Effector memory CD4-positive, alpha-beta T cell (primary cell): Measurements from ENCODE around the gene TSHZ2.

Experiments
- DNase-seq, 3 donors: peaks; one replicate each; pipeline ENCODE4 v3.0.0-alpha.2; 2020
- H3K27ac ChIP-seq: 2 replicates; pipeline ENCODE4 v1.7.0; 2013; ENCODE audit warnings: mild to moderate bottlenecking, low read length, moderate library complexity; ENCODE audit not compliant: insufficient read depth, poor library complexity, severe bottlenecking
- H3K27me3 ChIP-seq: replicated peaks from 2 replicates; pipeline ENCODE4 v1.7.0; 2013; ENCODE audit warnings: mild to moderate bottlenecking, low read length; ENCODE audit not compliant: insufficient read depth, control insufficient read depth, poor library complexity, severe bottlenecking
- H3K36me3 ChIP-seq: 2 replicates; pipeline ENCODE4 v1.7.0; 2013; ENCODE audit warnings: mild to moderate bottlenecking, low read length, moderate library complexity; ENCODE audit not compliant: control insufficient read depth, insufficient read depth
- H3K4me1 ChIP-seq: 2 replicates; pipeline ENCODE4 v1.7.0; 2013; ENCODE audit warnings: low read length, mild to moderate bottlenecking; ENCODE audit not compliant: control insufficient read depth, insufficient read depth, poor library complexity, severe bottlenecking
- H3K4me3 ChIP-seq: 2 replicates; pipeline ENCODE4 v1.7.0; 2013; ENCODE audit warnings: low read length, low read depth, mild to moderate bottlenecking; ENCODE audit not compliant: insufficient read depth, poor library complexity, severe bottlenecking
- H3K9me3 ChIP-seq: 2 replicates; pipeline ENCODE4 v1.7.0; 2013; ENCODE audit warnings: mild to moderate bottlenecking, low read length, moderate library complexity; ENCODE audit not compliant: control insufficient read depth

TSHZ2 gene

DNA sequence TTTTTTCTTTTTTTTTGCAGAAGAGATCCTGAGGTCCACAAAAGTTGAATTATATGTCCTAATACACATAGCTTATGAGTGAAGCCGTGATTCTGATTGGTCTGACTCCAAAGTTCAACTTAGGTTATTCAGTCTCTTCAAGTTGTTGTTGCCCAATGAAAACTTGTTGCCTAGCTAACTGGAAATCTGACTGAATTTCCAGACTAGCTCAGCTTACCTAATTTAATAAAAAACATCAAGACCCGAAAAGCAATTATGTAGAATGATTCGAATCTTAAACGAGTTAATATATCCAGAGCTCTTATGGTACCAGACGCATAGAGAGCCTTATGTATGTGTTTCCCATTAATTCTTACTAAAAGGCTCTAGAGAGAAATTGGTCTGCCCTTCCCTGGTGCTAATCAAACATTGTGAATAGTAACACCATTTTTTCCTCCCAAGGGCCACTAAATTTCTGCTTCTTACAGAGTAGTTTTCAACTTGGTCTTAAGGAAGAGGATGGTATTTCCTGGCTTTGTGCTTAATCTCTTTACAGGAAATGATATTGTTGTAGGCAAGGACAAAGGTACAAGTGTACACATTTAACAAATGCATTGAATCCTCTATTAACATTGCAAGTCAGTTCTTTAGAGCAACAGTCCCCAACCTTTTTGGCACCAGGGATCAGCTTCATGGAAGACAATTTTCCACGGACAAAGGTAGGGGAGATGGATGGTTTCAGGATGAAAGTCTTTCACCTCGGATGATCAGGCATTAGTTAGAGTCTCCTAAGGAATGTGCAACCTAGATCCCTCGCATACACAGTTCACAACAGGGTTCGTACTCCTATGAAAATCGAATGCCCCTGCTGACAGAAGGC, 107.9 kb downstream of the TSHZ2 start:
- H3K27ac ChIP-seq = no peak overlapping the region
- no peak for DNase-seq
- H3K9me3 ChIP-seq = no peaks in the 10 kb centered on the region

GRCh38 chr20:53080687-53080962, 108.5 kb downstream of the TSHZ2 start:
- no peak overlapping the region for H3K27ac ChIP-seq
- H3K36me3 ChIP-seq = no peaks in the 10 kb centered on the region
- H3K4me3 ChIP-seq = no peak overlapping the region
- H3K9me3 ChIP-seq = no peaks in the 10 kb centered on the region
- H3K27me3 ChIP-seq = no peaks in the 10 kb centered on the region
- no peaks in the 10 kb centered on the region for H3K4me1 ChIP-seq
- DNase-seq = no peak

More for the DNA sequence above, 107.9 kb downstream of the TSHZ2 start:
- no peaks in the 10 kb centered on the region for H3K4me1 ChIP-seq
- no peaks in the 10 kb centered on the region for H3K36me3 ChIP-seq
- no peaks in the 10 kb centered on the region for H3K27me3 ChIP-seq
- no peak overlapping the region for H3K4me3 ChIP-seq

DNA sequence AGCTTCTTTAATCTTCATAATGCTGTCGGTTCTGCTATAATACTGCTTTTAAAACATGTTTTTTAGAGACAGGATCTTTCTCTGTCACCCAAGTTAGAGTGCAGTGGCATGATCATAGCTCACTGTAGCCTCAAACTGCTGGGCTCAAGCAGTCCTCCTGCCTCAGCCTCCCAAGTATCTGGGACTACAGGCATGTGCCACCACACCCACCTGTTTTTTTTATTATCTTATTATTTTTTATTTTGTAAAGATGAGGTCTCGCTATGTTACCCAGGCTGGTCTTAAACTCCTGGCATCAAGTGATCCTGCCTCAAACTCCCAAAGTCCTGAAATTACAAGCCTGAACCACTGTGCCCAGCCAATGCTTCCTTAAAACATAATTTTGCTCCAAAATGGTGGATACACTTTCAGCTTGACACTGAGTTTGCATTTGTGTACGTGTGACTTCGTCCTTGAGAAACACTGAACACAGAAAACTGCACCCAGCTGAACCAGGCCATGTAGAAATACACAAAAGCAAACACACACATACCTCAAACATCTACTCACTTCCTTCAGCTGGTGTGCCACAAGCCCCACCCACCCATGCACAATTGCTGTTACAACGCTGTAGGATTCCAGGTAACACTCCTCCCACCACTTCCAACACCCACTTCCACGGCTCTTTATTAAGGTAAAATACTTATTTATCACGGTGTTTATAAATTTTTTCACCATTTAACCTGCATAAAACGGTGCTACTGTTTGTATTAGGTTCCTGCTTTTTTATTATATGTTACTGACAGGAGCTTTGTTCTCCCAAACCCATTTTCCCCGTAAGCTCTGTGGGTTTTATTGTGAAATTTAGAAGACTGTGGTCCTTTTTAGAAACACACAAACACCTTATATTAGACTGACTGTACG, 109.1 kb downstream of the TSHZ2 start:
- no peaks in the 10 kb centered on the region for H3K4me1 ChIP-seq
- no peaks in the 10 kb centered on the region for H3K27me3 ChIP-seq
- H3K4me3 ChIP-seq = no peak overlapping the region
- no peaks in the 10 kb centered on the region for H3K9me3 ChIP-seq
- no peaks in the 10 kb centered on the region for H3K36me3 ChIP-seq
- H3K27ac ChIP-seq = no peak overlapping the region
- DNase-seq = no peak

- no peak for DNase-seq
- H3K27ac ChIP-seq = no peak overlapping the region
- no peaks in the 10 kb centered on the region for H3K36me3 ChIP-seq
- no peaks in the 10 kb centered on the region for H3K27me3 ChIP-seq
- no peak overlapping the region for H3K4me3 ChIP-seq
- H3K4me1 ChIP-seq = no peaks in the 10 kb centered on the region
- no peaks in the 10 kb centered on the region for H3K9me3 ChIP-seq
These were observed 110.0 kb downstream of the TSHZ2 start for GRCh38 chr20:53081916-53082863.

- Histone ChIP-seq H3K27ac (no peak overlapping the region), H3K4me3 (no peak overlapping the region), H3K36me3 (no peaks in the 10 kb centered on the region), H3K27me3 (no peaks in the 10 kb centered on the region), H3K9me3 (no peaks in the 10 kb centered on the region), H3K4me1 (no peaks in the 10 kb centered on the region)
- DNase-seq = no peak
These were observed 111.3 kb downstream of the TSHZ2 start for GRCh38 chr20:53083411-53083810.

DNA sequence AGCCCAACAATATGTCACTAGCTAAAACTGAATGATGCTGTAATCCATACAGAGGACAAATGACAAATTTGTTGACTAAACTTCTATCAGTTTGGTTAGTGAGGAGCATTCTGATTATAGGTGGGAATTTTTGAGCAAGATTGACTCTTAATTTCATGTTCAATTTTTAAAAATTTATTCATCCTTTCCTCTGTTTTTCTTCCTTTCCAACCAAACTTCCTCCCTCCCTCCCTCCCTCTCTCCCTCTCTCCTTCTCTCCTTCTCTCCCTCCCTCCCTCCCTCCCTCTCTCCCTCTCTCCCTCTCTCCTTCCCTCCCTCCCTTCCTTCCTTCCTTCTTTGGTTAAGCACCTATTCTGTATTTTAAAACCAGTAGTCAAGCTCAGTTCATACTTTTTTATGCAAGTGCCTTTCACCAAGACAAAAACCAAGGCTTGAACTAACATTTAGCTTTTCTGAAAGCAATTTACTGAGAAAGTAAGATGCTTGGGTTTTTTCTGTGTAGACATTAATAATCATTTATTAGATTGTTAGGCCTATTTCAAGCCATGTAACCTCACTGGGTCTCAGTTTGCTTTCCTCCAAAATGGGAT, 112.3 kb downstream of the TSHZ2 start:
- no peak overlapping the region for H3K4me3 ChIP-seq
- no peaks in the 10 kb centered on the region for H3K27me3 ChIP-seq
- H3K27ac ChIP-seq = no peak overlapping the region
- no peak for DNase-seq
- H3K4me1 ChIP-seq = no peaks in the 10 kb centered on the region
- no peaks in the 10 kb centered on the region for H3K36me3 ChIP-seq
- no peaks in the 10 kb centered on the region for H3K9me3 ChIP-seq

GRCh38 chr20:53085720-53086119, 113.6 kb downstream of the TSHZ2 start:
- H3K27me3 ChIP-seq = no peaks in the 10 kb centered on the region
- no peak for DNase-seq
- H3K4me1 ChIP-seq = no peaks in the 10 kb centered on the region
- H3K4me3 ChIP-seq = no peak overlapping the region
- H3K27ac ChIP-seq = no peak overlapping the region
- H3K36me3 ChIP-seq = no peaks in the 10 kb centered on the region
- no peaks in the 10 kb centered on the region for H3K9me3 ChIP-seq

GRCh38 chr20:53087037-53087777, 115.0 kb downstream of the TSHZ2 start:
- Histone ChIP-seq H3K27ac (no peak overlapping the region), H3K27me3 (no peaks in the 10 kb centered on the region), H3K9me3 (no peaks in the 10 kb centered on the region), H3K4me3 (no peak overlapping the region), H3K36me3 (no peaks in the 10 kb centered on the region), H3K4me1 (no peaks in the 10 kb centered on the region)
- DNase-seq = no peak

- Histone ChIP-seq H3K27me3 (no peaks in the 10 kb centered on the region), H3K27ac (no peak overlapping the region), H3K36me3 (no peaks in the 10 kb centered on the region), H3K9me3 (no peaks in the 10 kb centered on the region), H3K4me1 (no peaks in the 10 kb centered on the region), H3K4me3 (no peak overlapping the region)
- no peak for DNase-seq
These were observed 116.6 kb downstream of the TSHZ2 start for GRCh38 chr20:53088786-53089185.
